ENCODE measurements around the gene KANK4. TPM values are rescaled to one million over a fixed set of nuclear protein-coding genes. Genes with fewer than 3 reads are reported as not detected.
"Not testable (repeated sequence)": the region's sequence is repeated elsewhere in the genome, so short reads cannot be mapped to it uniquely, and the experiment has no call there.

The KANK4 gene
- total RNA-seq, 2 donors from 2014 or later = 0.96 to 1.7 TPM

DNA sequence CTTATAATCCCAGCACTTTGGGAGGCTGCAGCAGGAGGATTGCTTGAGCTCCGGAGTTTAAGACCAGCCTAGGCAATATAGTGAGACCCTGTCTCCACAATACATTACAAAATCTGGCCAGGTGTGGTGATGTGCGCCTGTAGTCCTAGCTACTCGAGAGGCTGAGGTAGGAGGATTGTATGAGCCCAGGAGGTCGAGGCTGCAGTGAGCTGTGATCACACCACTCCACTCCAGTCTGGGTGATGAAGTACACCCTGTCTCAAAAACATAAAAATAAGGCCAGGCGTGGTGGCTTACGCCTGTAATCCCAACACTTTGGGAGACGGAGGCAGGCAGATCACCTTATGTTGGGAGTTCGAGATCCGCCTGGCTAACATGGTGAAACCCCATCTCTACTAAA is 96.9 kb downstream of the KANK4 start:
- H3K4me1 ChIP-seq = no peaks in the 10 kb centered on the region
- H3K27ac ChIP-seq = no peak overlapping the region
- TF ChIP-seq, protein P1, sequence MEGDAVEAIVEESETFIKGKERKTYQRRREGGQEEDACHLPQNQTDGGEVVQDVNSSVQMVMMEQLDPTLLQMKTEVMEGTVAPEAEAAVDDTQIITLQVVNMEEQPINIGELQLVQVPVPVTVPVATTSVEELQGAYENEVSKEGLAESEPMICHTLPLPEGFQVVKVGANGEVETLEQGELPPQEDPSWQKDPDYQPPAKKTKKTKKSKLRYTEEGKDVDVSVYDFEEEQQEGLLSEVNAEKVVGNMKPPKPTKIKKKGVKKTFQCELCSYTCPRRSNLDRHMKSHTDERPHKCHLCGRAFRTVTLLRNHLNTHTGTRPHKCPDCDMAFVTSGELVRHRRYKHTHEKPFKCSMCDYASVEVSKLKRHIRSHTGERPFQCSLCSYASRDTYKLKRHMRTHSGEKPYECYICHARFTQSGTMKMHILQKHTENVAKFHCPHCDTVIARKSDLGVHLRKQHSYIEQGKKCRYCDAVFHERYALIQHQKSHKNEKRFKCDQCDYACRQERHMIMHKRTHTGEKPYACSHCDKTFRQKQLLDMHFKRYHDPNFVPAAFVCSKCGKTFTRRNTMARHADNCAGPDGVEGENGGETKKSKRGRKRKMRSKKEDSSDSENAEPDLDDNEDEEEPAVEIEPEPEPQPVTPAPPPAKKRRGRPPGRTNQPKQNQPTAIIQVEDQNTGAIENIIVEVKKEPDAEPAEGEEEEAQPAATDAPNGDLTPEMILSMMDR (IDR thresholded peaks at IDR 0.05) = no peak
- H3K9me3 ChIP-seq = no peaks in the 10 kb centered on the region
- H3K27me3 ChIP-seq = no peaks in the 10 kb centered on the region
- intact Hi-C loops (cut with DNase I) = no loop called here
- H3K9ac ChIP-seq (ENCODE audit: low read depth in 2 of 2, low read length in 2 of 2) = no peak overlapping the region
- no peak overlapping the region for H3K4me3 ChIP-seq
- no peaks in the 10 kb centered on the region for H3K36me3 ChIP-seq
- no peak for DNase-seq

DNA sequence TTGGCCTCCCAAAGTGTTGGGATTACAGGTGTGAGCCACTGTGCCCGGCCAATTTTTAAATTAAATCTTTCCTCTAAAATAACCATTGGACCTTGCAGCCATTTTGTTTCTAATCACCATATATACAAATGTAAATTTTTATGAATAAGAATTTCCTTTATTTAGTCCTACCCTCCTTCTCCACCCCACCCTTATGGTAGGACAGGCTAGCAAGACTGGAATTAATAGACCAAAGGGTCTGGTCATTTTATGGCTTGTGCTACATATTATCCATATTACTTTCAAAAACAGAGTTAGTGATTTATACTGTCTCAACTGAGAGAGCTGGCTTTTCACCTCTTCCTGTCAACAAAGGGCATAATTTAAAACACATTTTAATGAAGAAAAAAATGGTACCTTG is 98.1 kb downstream of the KANK4 start:
- H3K4me1 ChIP-seq = no peaks in the 10 kb centered on the region
- H3K27ac ChIP-seq = no peak overlapping the region
- H3K9me3 ChIP-seq = no peaks in the 10 kb centered on the region
- intact Hi-C loops (cut with DNase I) = no loop called here
- H3K36me3 ChIP-seq = no peaks in the 10 kb centered on the region
- H3K27me3 ChIP-seq = no peaks in the 10 kb centered on the region
- DNase-seq = no peak
- H3K4me3 ChIP-seq = no peak overlapping the region
- TF ChIP-seq, protein P1 (IDR thresholded peaks at IDR 0.05) = no peak
- H3K9ac ChIP-seq (ENCODE audit: low read depth in 2 of 2, low read length in 2 of 2) = no peak overlapping the region

DNA sequence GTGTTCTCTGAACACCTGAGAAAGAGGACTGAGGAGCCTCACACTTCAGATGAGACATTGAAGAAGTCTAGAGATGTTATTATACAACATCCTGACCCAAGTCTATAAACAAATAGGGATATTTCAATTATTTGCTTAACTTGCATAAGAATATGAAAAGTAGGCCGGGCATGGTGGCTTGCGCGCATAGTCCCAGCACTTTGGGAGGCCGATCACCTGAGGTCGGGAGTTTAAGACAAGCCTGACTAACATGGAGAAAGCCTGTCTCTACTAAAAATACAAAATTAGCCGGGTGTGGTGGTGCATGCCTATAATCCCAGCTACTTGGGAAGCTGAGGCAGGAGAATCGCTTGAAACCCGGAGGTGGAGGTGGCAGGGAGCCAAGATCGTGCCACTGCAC is 98.8 kb downstream of the KANK4 start:
- H3K4me1 ChIP-seq; H3K4me3 ChIP-seq; H3K27me3 ChIP-seq; H3K36me3 ChIP-seq; H3K9me3 ChIP-seq; intact Hi-C loops (cut with DNase I); H3K9ac ChIP-seq (ENCODE audit: low read depth in 2 of 2, low read length in 2 of 2); DNase-seq; H3K27ac ChIP-seq: not testable (repeated sequence)

DNA sequence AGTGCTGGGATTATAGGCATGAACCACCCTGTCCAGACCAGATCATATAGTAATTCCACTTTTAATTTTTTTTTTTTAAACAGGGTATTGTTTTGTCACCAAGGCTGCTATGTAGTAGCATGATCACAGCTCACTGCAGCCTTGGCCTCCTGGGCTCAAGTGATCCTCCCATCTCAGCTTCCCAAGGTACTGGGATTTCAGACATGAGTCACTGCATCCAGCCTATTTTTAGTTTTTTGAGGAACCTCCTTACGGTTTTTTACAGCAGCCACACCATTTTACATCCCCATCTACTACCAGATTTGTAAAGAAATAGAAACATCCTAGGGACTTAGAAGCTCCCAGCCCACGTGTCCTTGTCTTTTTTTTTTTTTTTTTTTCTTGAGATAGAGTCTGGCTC is 100.6 kb downstream of the KANK4 start:
- Histone ChIP-seq H3K27me3 (no peaks in the 10 kb centered on the region), H3K9me3 (no peaks in the 10 kb centered on the region), H3K36me3 (no peaks in the 10 kb centered on the region), H3K4me1 (no peaks in the 10 kb centered on the region), H3K9ac (ENCODE audit: low read depth in 2 of 2, low read length in 2 of 2) (no peak overlapping the region), H3K27ac (no peak overlapping the region), H3K4me3 (no peak overlapping the region)
- intact Hi-C loops (cut with DNase I) = no loop called here
- TF ChIP-seq, protein P1 (IDR thresholded peaks at IDR 0.05) = no peak
- DNase-seq = no peak

DNA sequence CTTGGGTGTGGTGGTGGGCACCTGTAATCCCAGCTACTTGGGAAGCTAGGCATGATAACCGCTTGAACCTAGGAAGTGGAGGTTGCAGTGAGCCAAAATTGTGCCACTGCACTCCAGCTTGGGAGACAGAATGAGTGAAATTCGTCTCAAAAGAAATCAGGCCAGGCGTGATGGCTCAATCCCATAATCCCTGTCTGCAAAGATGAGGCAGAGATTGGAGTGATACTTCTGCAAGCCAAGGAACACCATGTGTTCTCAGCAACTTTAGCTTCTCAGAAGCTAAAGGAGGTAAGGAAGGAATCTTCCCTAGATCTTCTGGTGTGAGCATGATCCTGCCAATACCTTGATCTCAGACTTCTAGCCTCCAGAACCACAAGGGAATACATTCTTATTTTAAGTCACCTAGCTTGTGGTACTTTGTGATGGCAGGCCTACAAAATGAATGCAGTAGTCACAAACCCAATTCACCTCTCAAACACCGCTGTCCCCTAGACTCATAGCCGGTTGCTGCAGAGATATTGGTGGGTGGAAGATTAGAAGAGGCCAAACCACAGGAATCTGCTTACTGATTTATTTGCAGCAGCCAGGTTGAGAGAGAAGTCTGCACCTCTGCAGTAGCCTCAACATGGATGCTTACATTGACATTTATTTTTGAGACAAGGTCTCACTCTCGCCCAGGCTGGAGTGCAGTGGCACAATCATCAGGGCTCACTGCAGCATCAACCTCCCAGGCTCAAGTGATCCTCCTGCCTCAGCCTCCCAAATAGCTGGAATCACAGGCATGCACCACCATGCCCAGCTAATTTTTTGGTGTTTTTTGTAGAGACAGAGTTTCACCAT is 105.9 kb downstream of the KANK4 start:
- H3K4me3 ChIP-seq = no peak overlapping the region
- TF ChIP-seq, protein P1 (IDR thresholded peaks at IDR 0.05) = no peak
- no peaks in the 10 kb centered on the region for H3K4me1 ChIP-seq
- no peak for DNase-seq
- no peak overlapping the region for H3K9ac ChIP-seq (ENCODE audit: low read depth in 2 of 2, low read length in 2 of 2)
- no peaks in the 10 kb centered on the region for H3K36me3 ChIP-seq
- intact Hi-C loops (cut with DNase I) = no loop called here
- no peaks in the 10 kb centered on the region for H3K9me3 ChIP-seq
- H3K27ac ChIP-seq = no peak overlapping the region
- no peaks in the 10 kb centered on the region for H3K27me3 ChIP-seq

DNA sequence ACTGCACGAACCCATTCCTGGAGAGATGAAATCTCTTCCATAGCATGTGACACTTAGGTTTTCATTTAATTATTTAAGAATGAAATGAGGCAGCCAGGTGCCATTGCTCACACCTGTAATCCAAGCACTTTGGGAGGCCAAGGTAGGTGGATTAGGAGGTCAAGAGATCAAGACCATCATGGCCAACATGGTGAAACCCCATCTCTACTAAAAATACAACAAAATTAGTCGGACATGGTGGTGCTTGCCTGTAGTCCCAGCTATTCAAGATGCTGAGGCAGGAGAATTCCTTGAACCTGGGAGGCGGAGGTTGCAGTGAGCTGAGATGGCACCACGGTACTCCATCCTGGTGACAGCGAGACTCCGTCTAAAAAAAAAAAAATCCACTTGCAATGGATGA is 106.8 kb downstream of the KANK4 start:
- no peak for DNase-seq
- Histone ChIP-seq H3K9ac (ENCODE audit: low read depth in 2 of 2, low read length in 2 of 2) (no peak overlapping the region), H3K9me3 (no peaks in the 10 kb centered on the region), H3K4me3 (no peak overlapping the region), H3K4me1 (no peaks in the 10 kb centered on the region), H3K27me3 (no peaks in the 10 kb centered on the region), H3K36me3 (no peaks in the 10 kb centered on the region), H3K27ac (no peak overlapping the region)
- intact Hi-C loops (cut with DNase I) = no loop called here
- TF ChIP-seq, protein P1 (IDR thresholded peaks at IDR 0.05) = no peak
